ENCODE measurements around the gene CDH4.

Gene CDH4

GRCh38 chr20:61518424-61518951 is 266.4 kb downstream of the CDH4 start:
- H3K4me3 ChIP-seq (ENCODE audit: low read length), result no peak overlapping the region
- H3K4me2 ChIP-seq (ENCODE audit: low read length), result no peak overlapping the region
- H3K79me2 ChIP-seq (ENCODE audit: control insufficient read depth, insufficient read depth, low read length), result no peaks in the 10 kb centered on the region
- H3K4me1 ChIP-seq (ENCODE audit: control insufficient read depth, low read depth, low read length), result peaks cover 2% of the 10 kb centered on the region
- H3K9ac ChIP-seq (ENCODE audit: low read length), result no peak overlapping the region
- no peaks in the 10 kb centered on the region for H3K27me3 ChIP-seq (ENCODE audit: insufficient read depth, low read length, poor library complexity)
- H3K23ac ChIP-seq (ENCODE audit: low read length), result no peak overlapping the region
- no peak overlapping the region for H3K4ac ChIP-seq (ENCODE audit: low read depth, low read length)
- no peak overlapping the region for H3K56ac ChIP-seq (ENCODE audit: low read length)
- no peak for DNase-seq
- H3K27ac ChIP-seq (ENCODE audit: low read depth, low read length), result no peak overlapping the region
- H2BK15ac ChIP-seq (replicated peaks; ENCODE audit: low read depth), result no peak overlapping the region
- H2AK5ac ChIP-seq (ENCODE audit: low read length), result no peak overlapping the region
- WGBS (ENCODE audit: extremely low coverage, insufficient coverage, low lambda C conversion rate), result 100% methylated on average over 5 of the region's 5 CpGs
- no peak overlapping the region for H4K8ac ChIP-seq (ENCODE audit: low read depth, low read length)
- no peak overlapping the region for H2BK5ac ChIP-seq (ENCODE audit: low read length)
- no peak overlapping the region for H3K18ac ChIP-seq (ENCODE audit: low read length)
- no peak overlapping the region for H2BK120ac ChIP-seq (ENCODE audit: low read depth, low read length)
- no peaks in the 10 kb centered on the region for H3K36me3 ChIP-seq (ENCODE audit: control insufficient read depth, insufficient read depth, low read length)
- no peaks in the 10 kb centered on the region for H3K79me1 ChIP-seq (ENCODE audit: low read length)
- H4K5ac ChIP-seq (ENCODE audit: low read length), result no peak overlapping the region

DNA sequence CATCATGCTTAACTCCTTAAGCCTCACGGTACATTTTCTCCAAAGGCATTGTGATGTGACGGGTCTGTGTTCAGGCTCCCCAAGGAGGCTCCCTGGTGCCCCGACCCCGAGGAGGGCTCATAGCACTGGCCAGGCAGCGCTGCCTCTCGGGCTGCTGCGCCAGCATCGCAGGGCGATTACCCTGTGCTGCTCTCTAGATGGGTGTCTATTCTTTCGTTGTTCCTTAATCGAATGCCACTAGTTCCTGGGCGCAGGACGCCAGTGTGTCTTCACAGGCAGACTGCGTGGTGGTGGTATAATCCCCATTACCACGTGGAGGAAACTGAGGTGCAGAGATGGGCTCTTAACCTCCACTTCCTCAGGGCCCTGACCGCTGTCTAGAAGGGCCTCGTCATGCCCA is 267.4 kb downstream of the CDH4 start:
- H3K56ac ChIP-seq (ENCODE audit: low read length), result no peak overlapping the region
- H3K4me2 ChIP-seq (ENCODE audit: low read length), result no peak overlapping the region
- no peak overlapping the region for H3K18ac ChIP-seq (ENCODE audit: low read length)
- H3K23ac ChIP-seq (ENCODE audit: low read length), result no peak overlapping the region
- H2BK5ac ChIP-seq (ENCODE audit: low read length), result no peak overlapping the region
- H3K79me2 ChIP-seq (ENCODE audit: control insufficient read depth, insufficient read depth, low read length), result no peaks in the 10 kb centered on the region
- no peak overlapping the region for H3K27ac ChIP-seq (ENCODE audit: low read depth, low read length)
- no peak overlapping the region for H3K4ac ChIP-seq (ENCODE audit: low read depth, low read length)
- DNase-seq, result no peak
- no peak overlapping the region for H3K9ac ChIP-seq (ENCODE audit: low read length)
- peaks cover 2% of the 10 kb centered on the region for H3K4me1 ChIP-seq (ENCODE audit: control insufficient read depth, low read depth, low read length)
- H3K36me3 ChIP-seq (ENCODE audit: control insufficient read depth, insufficient read depth, low read length), result no peaks in the 10 kb centered on the region
- no peak overlapping the region for H4K5ac ChIP-seq (ENCODE audit: low read length)
- H3K27me3 ChIP-seq (ENCODE audit: insufficient read depth, low read length, poor library complexity), result no peaks in the 10 kb centered on the region
- no peak overlapping the region for H2BK15ac ChIP-seq (replicated peaks; ENCODE audit: low read depth)
- H2AK5ac ChIP-seq (ENCODE audit: low read length), result no peak overlapping the region
- no CpG with 5 or more reads among the region's 17 CpGs for WGBS (ENCODE audit: extremely low coverage, insufficient coverage, low lambda C conversion rate)
- no peak overlapping the region for H3K4me3 ChIP-seq (ENCODE audit: low read length)
- no peaks in the 10 kb centered on the region for H3K79me1 ChIP-seq (ENCODE audit: low read length)
- no peak overlapping the region for H2BK120ac ChIP-seq (ENCODE audit: low read depth, low read length)
- no peak overlapping the region for H4K8ac ChIP-seq (ENCODE audit: low read depth, low read length)

- no peak overlapping the region for H3K18ac ChIP-seq (ENCODE audit: low read length)
- no peak overlapping the region for H3K23ac ChIP-seq (ENCODE audit: low read length)
- no peaks in the 10 kb centered on the region for H3K79me1 ChIP-seq (ENCODE audit: low read length)
- no peak overlapping the region for H2BK15ac ChIP-seq (replicated peaks; ENCODE audit: low read depth)
- H3K79me2 ChIP-seq (ENCODE audit: control insufficient read depth, insufficient read depth, low read length), result no peaks in the 10 kb centered on the region
- H3K56ac ChIP-seq (ENCODE audit: low read length), result no peak overlapping the region
- H3K4me3 ChIP-seq (ENCODE audit: low read length), result no peak overlapping the region
- no peak overlapping the region for H2BK5ac ChIP-seq (ENCODE audit: low read length)
- H2AK5ac ChIP-seq (ENCODE audit: low read length), result no peak overlapping the region
- no peak for DNase-seq
- H4K8ac ChIP-seq (ENCODE audit: low read depth, low read length), result no peak overlapping the region
- no peak overlapping the region for H3K9ac ChIP-seq (ENCODE audit: low read length)
- no peak overlapping the region for H4K5ac ChIP-seq (ENCODE audit: low read length)
- H3K27me3 ChIP-seq (ENCODE audit: insufficient read depth, low read length, poor library complexity), result no peaks in the 10 kb centered on the region
- no peak overlapping the region for H3K4me2 ChIP-seq (ENCODE audit: low read length)
- no peak overlapping the region for H2BK120ac ChIP-seq (ENCODE audit: low read depth, low read length)
- no peak overlapping the region for H3K27ac ChIP-seq (ENCODE audit: low read depth, low read length)
- H3K36me3 ChIP-seq (ENCODE audit: control insufficient read depth, insufficient read depth, low read length), result no peaks in the 10 kb centered on the region
- H3K4me1 ChIP-seq (ENCODE audit: control insufficient read depth, low read depth, low read length), result peaks cover 2% of the 10 kb centered on the region
- no peak overlapping the region for H3K4ac ChIP-seq (ENCODE audit: low read depth, low read length)
- WGBS (ENCODE audit: extremely low coverage, insufficient coverage, low lambda C conversion rate), result no CpG with 5 or more reads among the region's 14 CpGs
These were observed 268.2 kb downstream of the CDH4 start for GRCh38 chr20:61520076-61520892.

DNA sequence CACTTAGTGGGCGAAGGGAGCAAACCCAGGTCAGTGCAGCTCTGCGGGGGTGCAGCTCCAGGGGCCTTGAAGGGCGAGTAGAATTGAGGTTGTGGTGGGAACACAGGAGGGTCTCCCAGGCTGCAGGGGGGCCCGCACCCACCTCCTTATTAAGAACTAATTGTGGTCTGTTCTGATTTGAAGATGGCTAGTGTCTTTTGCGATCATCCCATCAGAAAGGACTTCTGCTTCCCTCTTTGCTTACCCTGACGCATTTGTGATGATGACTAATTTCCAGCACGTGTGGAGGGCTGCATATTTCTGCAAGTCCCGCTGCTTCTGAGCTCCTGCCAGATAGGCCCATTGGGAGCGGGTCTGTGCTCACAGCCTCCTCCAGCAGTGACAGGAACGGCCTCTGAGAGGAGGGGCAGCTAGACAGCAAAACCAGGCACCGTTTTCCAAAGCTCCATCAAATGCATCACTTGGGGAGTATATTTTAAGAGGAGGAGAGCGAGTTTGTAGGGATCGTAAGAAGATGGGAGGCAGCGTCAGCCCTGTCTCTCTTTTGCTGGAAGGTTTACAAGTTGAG is 268.9 kb downstream of the CDH4 start:
- Histone ChIP-seq H2BK5ac (ENCODE audit: low read length) (no peak overlapping the region), H2AK5ac (ENCODE audit: low read length) (no peak overlapping the region), H3K4me3 (ENCODE audit: low read length) (no peak overlapping the region), H2BK15ac (replicated peaks; ENCODE audit: low read depth) (no peak overlapping the region), H3K27ac (ENCODE audit: low read depth, low read length) (no peak overlapping the region), H3K56ac (ENCODE audit: low read length) (no peak overlapping the region), H3K4me1 (ENCODE audit: control insufficient read depth, low read depth, low read length) (peaks cover 2% of the 10 kb centered on the region), H3K18ac (ENCODE audit: low read length) (no peak overlapping the region), H3K36me3 (ENCODE audit: control insufficient read depth, insufficient read depth, low read length) (no peaks in the 10 kb centered on the region), H3K9ac (ENCODE audit: low read length) (no peak overlapping the region), H3K4ac (ENCODE audit: low read depth, low read length) (no peak overlapping the region), H3K23ac (ENCODE audit: low read length) (no peak overlapping the region), H3K27me3 (ENCODE audit: insufficient read depth, low read length, poor library complexity) (no peaks in the 10 kb centered on the region), H4K8ac (ENCODE audit: low read depth, low read length) (no peak overlapping the region), H4K5ac (ENCODE audit: low read length) (no peak overlapping the region), H3K79me2 (ENCODE audit: control insufficient read depth, insufficient read depth, low read length) (no peaks in the 10 kb centered on the region), H3K4me2 (ENCODE audit: low read length) (no peak overlapping the region), H3K79me1 (ENCODE audit: low read length) (no peaks in the 10 kb centered on the region), H2BK120ac (ENCODE audit: low read depth, low read length) (no peak overlapping the region)
- WGBS (ENCODE audit: extremely low coverage, insufficient coverage, low lambda C conversion rate), result no CpG with 5 or more reads among the region's 14 CpGs
- peak; percentile 49 for DNase-seq

DNA sequence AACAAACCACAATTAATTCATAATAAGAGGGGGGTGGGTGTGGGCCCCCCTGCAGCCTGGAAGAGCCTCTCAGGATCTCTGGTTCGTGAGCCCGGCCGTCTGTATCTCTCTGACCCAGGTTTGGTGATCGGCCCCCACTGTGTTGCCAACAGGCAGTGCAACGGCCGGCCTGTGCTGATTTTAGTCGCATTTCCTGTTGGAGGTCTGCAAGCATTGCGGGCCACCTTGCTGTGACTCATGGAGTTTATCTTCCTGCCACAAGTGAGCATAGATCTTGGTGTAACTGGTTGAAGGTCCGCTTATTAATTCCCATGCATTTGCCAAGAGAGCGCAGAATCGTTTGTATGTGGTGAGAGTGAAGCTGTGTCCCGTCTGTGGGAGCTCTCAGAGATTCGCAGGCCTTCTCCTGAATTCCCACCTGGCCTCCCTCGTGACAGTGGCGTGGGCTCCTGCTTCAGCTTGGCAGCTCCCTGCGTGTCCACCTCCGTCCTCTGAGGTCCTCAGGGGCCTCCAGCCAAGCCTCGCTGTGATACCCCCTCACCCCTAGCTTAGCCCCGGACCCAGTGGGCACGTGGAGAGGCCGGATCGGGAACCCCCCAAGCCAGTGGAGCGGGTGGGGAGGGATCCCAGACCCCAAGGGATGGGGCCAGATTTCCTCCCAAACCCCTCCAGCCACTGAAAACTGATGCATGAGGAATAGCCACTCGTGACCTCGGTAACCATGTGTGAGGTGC is 269.8 kb downstream of the CDH4 start:
- Histone ChIP-seq H3K36me3 (ENCODE audit: control insufficient read depth, insufficient read depth, low read length) (no peaks in the 10 kb centered on the region), H2BK120ac (ENCODE audit: low read depth, low read length) (no peak overlapping the region), H3K4me3 (ENCODE audit: low read length) (no peak overlapping the region), H3K18ac (ENCODE audit: low read length) (peak overlapping the region; percentile 11), H3K56ac (ENCODE audit: low read length) (no peak overlapping the region), H3K79me2 (ENCODE audit: control insufficient read depth, insufficient read depth, low read length) (no peaks in the 10 kb centered on the region), H3K9ac (ENCODE audit: low read length) (no peak overlapping the region), H4K8ac (ENCODE audit: low read depth, low read length) (no peak overlapping the region), H3K27ac (ENCODE audit: low read depth, low read length) (no peak overlapping the region), H2BK15ac (replicated peaks; ENCODE audit: low read depth) (no peak overlapping the region), H3K27me3 (ENCODE audit: insufficient read depth, low read length, poor library complexity) (no peaks in the 10 kb centered on the region), H4K5ac (ENCODE audit: low read length) (no peak overlapping the region), H3K4me2 (ENCODE audit: low read length) (no peak overlapping the region), H3K23ac (ENCODE audit: low read length) (no peak overlapping the region), H3K4me1 (ENCODE audit: control insufficient read depth, low read depth, low read length) (peaks cover 2% of the 10 kb centered on the region), H2BK5ac (ENCODE audit: low read length) (no peak overlapping the region), H3K79me1 (ENCODE audit: low read length) (no peaks in the 10 kb centered on the region), H2AK5ac (ENCODE audit: low read length) (no peak overlapping the region), H3K4ac (ENCODE audit: low read depth, low read length) (peak overlapping the region; percentile 5)
- no CpG with 5 or more reads among the region's 25 CpGs for WGBS (ENCODE audit: extremely low coverage, insufficient coverage, low lambda C conversion rate)
- peak; percentile 63 for DNase-seq

Measured in mesendoderm (in vitro differentiated cells).